Gastrocnemius medialis (tissue), 4 donors: ENCODE data around the gene DMD. TPM values are rescaled to one million over a fixed set of nuclear protein-coding genes. Genes with fewer than 3 reads are reported as not detected.
A peak's percentile ranks its signal among the peaks of the same experiment; 100 is the strongest.
"Not testable (repeated sequence)": the region's sequence is repeated elsewhere in the genome, so short reads cannot be mapped to it uniquely, and the experiment has no call there.

Experiments
- ATAC-seq, 2 donors: fragments of 150-250 bp; one replicate each; pipeline ENCODE4 v1.9.1; 2016
- DNase-seq, 2 donors: peaks; one replicate each; pipeline ENCODE4 v3.0.0-alpha.2; 2019
- H3K27ac ChIP-seq, 4 donors: fragments of 200-600 bp; sonication (generic); 1 replicate in 1 of 4; 2 replicates in 3 of 4; pipeline ENCODE4 v1.5.1; 2016 to 2018; ENCODE audit warnings: mild to moderate bottlenecking in 2 of 4, moderate library complexity in 1 of 4
- H3K27me3 ChIP-seq, 3 donors: fragments of 200-600 bp; sonication (generic) in 2 of 3; 1 replicate in 1 of 3; 2 replicates in 2 of 3; pipeline versions ENCODE4 v1.5.1 to v1.6.0; 2016 to 2019; ENCODE audit warnings: mild to moderate bottlenecking in 1 of 3, moderate library complexity in 1 of 3
- H3K36me3 ChIP-seq, 2 donors: fragments of 200-600 bp; sonication (generic) in 1 of 2; one replicate each; pipeline ENCODE4 v1.5.1; 2017 to 2018
- H3K4me1 ChIP-seq, 2 donors: fragments of 200-600 bp; sonication (generic) in 1 of 2; one replicate each; pipeline ENCODE4 v1.5.1; 2016 to 2017; ENCODE audit warnings: mild to moderate bottlenecking in 2 of 2
- H3K4me3 ChIP-seq, 4 donors: fragments of 200-600 bp; sonication (generic) in 3 of 4; 1 replicate in 1 of 4; 2 replicates in 3 of 4; pipeline ENCODE4 v1.5.1; 2016 to 2019; ENCODE audit warnings: mild to moderate bottlenecking in 2 of 4
- H3K9me3 ChIP-seq, 3 donors: fragments of 200-600 bp; sonication (generic) in 2 of 3; 1 replicate in 1 of 3; 2 replicates in 2 of 3; pipeline ENCODE4 v1.5.1; 2016 to 2019
- POLR2A ChIP-seq, 2 donors: fragments of 450-650 bp; IDR thresholded peaks; one replicate each; pipeline ENCODE4 v1.6.1; 2017; ENCODE audit warnings: antibody characterized with exemption in 2 of 2, mild to moderate bottlenecking in 2 of 2, moderate library complexity in 2 of 2
- in situ Hi-C, 4 donors: fragments of 200-750 bp; cut with MboI; loops; one replicate each; pipeline versions ENCODE4 v1.15.0 to v1.8.0; 2017; ENCODE audit warnings: low sequenced_read_pairs in 4 of 4
- intact Hi-C: fragments of 100-400 bp; cut with DNase I; formaldehyde crosslinking; loops from one replicate; pipeline ENCODE4 v1.15.1; 2023; ENCODE audit warnings: low total_unique reads
- total RNA-seq, 4 donors: library from RNA; depleted of rRNA; stranded (reverse); fragments of >200 nt; gene quantifications; one replicate each; pipeline versions ENCODE4 v1.1.0 to v1.2.3, GENCODE V29; 2016
- TF ChIP-seq, protein P1 (sequence below), 5 experiments: fragments of 450-650 bp in 3 of 5; fragments of 200-600 bp in 2 of 5; sonication (generic) in 2 of 5; IDR thresholded peaks in 4 of 5; conservative IDR thresholded peaks in 1 of 5; 1 replicate in 4 of 5; 2 replicates in 1 of 5; pipeline ENCODE4 v1.5.1; 2016 to 2019; ENCODE audit warnings: antibody characterized with exemption in 5 of 5, mild to moderate bottlenecking in 3 of 5, moderate library complexity in 3 of 5

DMD gene
- total RNA-seq, 4 donors from 2014 or later: 53.5 to 201 (median 98.9) TPM

DNA sequence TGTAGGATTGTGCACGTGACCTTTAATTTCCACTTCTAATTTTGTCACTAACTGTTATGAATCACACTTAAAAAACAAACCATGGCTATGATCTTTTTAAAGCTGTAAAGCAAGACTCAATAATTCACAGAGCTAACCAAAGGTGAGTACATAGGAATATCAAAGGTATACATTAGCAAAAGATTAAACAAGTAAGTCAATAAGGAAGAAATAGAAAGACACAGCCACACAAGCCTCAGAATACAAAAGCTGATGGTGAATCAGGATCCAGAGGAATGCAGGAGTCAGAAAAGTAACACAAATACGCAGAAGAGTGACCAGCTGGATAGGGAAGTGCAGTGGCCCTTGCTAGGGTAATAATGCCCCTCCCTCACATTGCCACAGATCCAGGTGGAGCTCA lies 943.6 kb downstream of the DMD start:
- no peaks in the 10 kb centered on the region for H3K36me3 ChIP-seq
- no peak overlapping the region for H3K4me3 ChIP-seq
- no peak for DNase-seq

DNA sequence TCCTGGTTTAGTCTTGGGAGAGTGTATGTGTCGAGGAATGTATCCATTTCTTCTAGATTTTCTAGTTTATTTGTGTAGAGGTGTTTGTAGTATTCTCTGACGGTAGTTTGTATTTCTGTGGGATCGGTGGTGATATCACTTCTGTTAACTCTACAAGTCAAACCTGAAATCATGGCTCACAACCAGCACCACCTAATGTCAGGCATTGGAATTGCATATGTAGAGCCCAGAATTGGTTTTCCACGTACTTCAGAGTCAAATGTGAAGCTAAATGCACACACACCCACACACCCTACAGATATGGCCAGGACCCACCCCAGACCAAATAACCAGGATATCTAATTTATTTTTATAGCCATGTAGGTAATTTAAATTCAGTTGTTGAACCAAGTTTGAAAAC lies 964.7 kb downstream of the DMD start:
- TF ChIP-seq, protein P1, sequence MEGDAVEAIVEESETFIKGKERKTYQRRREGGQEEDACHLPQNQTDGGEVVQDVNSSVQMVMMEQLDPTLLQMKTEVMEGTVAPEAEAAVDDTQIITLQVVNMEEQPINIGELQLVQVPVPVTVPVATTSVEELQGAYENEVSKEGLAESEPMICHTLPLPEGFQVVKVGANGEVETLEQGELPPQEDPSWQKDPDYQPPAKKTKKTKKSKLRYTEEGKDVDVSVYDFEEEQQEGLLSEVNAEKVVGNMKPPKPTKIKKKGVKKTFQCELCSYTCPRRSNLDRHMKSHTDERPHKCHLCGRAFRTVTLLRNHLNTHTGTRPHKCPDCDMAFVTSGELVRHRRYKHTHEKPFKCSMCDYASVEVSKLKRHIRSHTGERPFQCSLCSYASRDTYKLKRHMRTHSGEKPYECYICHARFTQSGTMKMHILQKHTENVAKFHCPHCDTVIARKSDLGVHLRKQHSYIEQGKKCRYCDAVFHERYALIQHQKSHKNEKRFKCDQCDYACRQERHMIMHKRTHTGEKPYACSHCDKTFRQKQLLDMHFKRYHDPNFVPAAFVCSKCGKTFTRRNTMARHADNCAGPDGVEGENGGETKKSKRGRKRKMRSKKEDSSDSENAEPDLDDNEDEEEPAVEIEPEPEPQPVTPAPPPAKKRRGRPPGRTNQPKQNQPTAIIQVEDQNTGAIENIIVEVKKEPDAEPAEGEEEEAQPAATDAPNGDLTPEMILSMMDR (IDR thresholded peaks at IDR 0.05 in 4 of 5, conservative IDR thresholded peaks at IDR 0.05 in 1 of 5): peak in 1 of 5 experiments; percentile 19
- H3K27ac ChIP-seq, H3K4me1 ChIP-seq, H3K9me3 ChIP-seq, in situ Hi-C loops, ATAC-seq, intact Hi-C loops, DNase-seq, H3K4me3 ChIP-seq, H3K27me3 ChIP-seq, H3K36me3 ChIP-seq: not testable (repeated sequence)

More for the DNA sequence above, 943.6 kb downstream of the DMD start:
- no peaks in the 10 kb centered on the region for H3K9me3 ChIP-seq
- no peak for ATAC-seq
- no peaks in the 10 kb centered on the region for H3K4me1 ChIP-seq
- H3K27ac ChIP-seq: no peak overlapping the region
- H3K27me3 ChIP-seq: no peaks in the 10 kb centered on the region
- TF ChIP-seq POLR2A (IDR thresholded peaks at IDR 0.05): no peak
- TF ChIP-seq, protein P1 (IDR thresholded peaks at IDR 0.05 in 4 of 5, conservative IDR thresholded peaks at IDR 0.05 in 1 of 5): no peak
- intact Hi-C loops (no loop called here), in situ Hi-C loops (no loop called here)

DNA sequence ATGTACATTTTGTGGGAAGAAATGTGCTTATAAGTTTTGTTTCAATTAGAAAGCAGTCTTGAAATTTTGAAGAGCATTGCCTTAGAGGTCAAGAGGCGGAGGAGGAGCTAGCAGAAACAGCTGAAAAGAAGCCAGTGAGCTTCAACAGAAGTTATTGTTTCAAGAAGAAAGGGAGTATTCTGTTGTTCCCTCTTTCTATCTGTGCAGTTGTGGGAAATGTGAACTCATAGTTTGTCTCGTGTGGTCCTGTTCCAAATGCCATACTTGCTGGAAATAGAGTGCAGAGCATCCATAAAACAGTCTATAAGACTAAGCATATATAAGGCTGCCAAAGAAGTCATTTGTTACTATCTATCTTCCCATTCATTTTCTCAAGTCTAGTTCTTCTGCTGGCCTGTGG lies 1015.7 kb downstream of the DMD start:
- no peaks in the 10 kb centered on the region for H3K27me3 ChIP-seq
- in situ Hi-C loops (no loop called here), intact Hi-C loops (no loop called here)
- H3K4me3 ChIP-seq: no peak overlapping the region
- no peak for DNase-seq
- no peaks in the 10 kb centered on the region for H3K9me3 ChIP-seq
- ATAC-seq: no peak
- H3K36me3 ChIP-seq: no peaks in the 10 kb centered on the region
- no peaks in the 10 kb centered on the region for H3K4me1 ChIP-seq
- TF ChIP-seq, protein P1 (IDR thresholded peaks at IDR 0.05 in 4 of 5, conservative IDR thresholded peaks at IDR 0.05 in 1 of 5): no peak
- TF ChIP-seq POLR2A (IDR thresholded peaks at IDR 0.05): no peak
- no peak overlapping the region for H3K27ac ChIP-seq

DNA sequence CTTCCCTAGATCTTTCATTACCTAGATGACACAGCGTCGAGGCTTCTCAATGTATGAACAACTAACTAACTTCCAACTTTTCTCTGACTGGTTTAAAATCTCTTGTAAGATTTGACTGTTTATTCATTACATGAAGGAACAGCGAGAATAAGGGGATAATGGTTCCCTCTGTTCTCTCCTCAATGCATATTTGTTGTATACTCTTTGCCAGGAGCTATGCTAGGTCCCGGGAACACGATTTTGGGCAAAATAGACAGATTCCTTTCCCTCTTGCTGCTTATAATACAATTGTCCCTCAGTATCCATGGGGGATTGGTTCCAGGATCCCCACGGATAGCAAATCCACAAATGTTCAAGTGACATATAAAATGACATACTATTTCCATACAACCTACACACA lies 1020.0 kb downstream of the DMD start:
- DNase-seq (no peak), ATAC-seq (no peak)
- no peaks in the 10 kb centered on the region for H3K36me3 ChIP-seq
- no peak overlapping the region for H3K27ac ChIP-seq
- TF ChIP-seq POLR2A (IDR thresholded peaks at IDR 0.05): no peak
- TF ChIP-seq, protein P1 (IDR thresholded peaks at IDR 0.05 in 4 of 5, conservative IDR thresholded peaks at IDR 0.05 in 1 of 5): no peak
- in situ Hi-C loops (no loop called here), intact Hi-C loops (no loop called here)
- no peaks in the 10 kb centered on the region for H3K4me1 ChIP-seq
- no peaks in the 10 kb centered on the region for H3K27me3 ChIP-seq
- no peak overlapping the region for H3K4me3 ChIP-seq
- no peaks in the 10 kb centered on the region for H3K9me3 ChIP-seq

DNA sequence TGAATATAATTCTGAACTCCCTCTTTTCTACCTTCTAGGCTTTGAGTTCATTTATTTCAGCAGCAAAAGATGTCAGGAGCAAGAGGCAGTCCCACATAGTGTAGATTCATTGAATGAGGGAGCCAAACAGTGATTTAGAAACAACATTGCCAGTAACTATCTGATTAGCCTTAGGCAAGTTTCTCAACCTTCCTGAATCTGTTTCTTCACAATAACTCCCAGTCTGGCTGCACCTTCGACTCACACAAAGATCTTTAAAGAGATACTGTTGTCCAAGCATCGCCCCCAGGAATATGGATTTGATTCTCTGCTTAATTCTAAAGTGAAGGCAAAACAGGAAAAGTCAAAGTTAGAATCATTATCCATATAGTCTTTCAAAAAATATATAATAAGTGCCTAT lies 1026.2 kb downstream of the DMD start:
- ATAC-seq: no peak
- Histone ChIP-seq H3K36me3 (no peaks in the 10 kb centered on the region), H3K9me3 (no peaks in the 10 kb centered on the region), H3K27me3 (no peaks in the 10 kb centered on the region), H3K4me3 (no peak overlapping the region), H3K27ac (no peak overlapping the region), H3K4me1 (no peaks in the 10 kb centered on the region)
- intact Hi-C loops: no loop called here
- DNase-seq: no peak
- TF ChIP-seq, protein P1 (IDR thresholded peaks at IDR 0.05 in 4 of 5, conservative IDR thresholded peaks at IDR 0.05 in 1 of 5): no peak
- no peak for TF ChIP-seq POLR2A (IDR thresholded peaks at IDR 0.05)
- in situ Hi-C loops: no loop called here
